Small intestine (tissue), 7 donors: ENCODE data around the gene PRDM11. TPM values are rescaled to one million over a fixed set of nuclear protein-coding genes. Genes with fewer than 3 reads are reported as not detected.

Experiments
- DNase-seq, 2 donors: peaks; one replicate each; pipeline versions ENCODE4 v3.0.0 to v3.0.0-alpha.2; 2013
- FAIRE-seq: peaks from 2 replicates; lab custom pipeline; 2012; peaks lifted over from hg19 to GRCh38; lab: Jason Lieb, UNC
- H3K27ac ChIP-seq, 3 donors: one replicate each; pipeline ENCODE4 v1.5.1; 2013; ENCODE audit warnings: low read length in 2 of 3, mild to moderate bottlenecking in 2 of 3, control low read depth in 1 of 3, inconsistent platforms in 1 of 3, low read depth in 1 of 3, moderate library complexity in 1 of 3
- H3K27me3 ChIP-seq, 3 donors: one replicate each; pipeline ENCODE4 v1.6.1; 2013; ENCODE audit warnings: low read length in 3 of 3, inconsistent platforms in 1 of 3; ENCODE audit not compliant: control insufficient read depth in 3 of 3, insufficient read depth in 3 of 3
- H3K36me3 ChIP-seq, 3 donors: one replicate each; pipeline ENCODE4 v1.6.1; 2013; ENCODE audit warnings: low read length in 3 of 3, inconsistent platforms in 1 of 3, low read depth in 1 of 3, mild to moderate bottlenecking in 1 of 3, moderate library complexity in 1 of 3; ENCODE audit not compliant: control insufficient read depth in 3 of 3, insufficient read depth in 2 of 3
- H3K4me1 ChIP-seq, 3 donors: one replicate each; pipeline ENCODE4 v1.6.1; 2013; ENCODE audit warnings: low read length in 2 of 3, inconsistent platforms in 1 of 3, low read depth in 1 of 3, mild to moderate bottlenecking in 1 of 3, moderate library complexity in 1 of 3; ENCODE audit not compliant: control insufficient read depth in 3 of 3, insufficient read depth in 2 of 3
- H3K4me3 ChIP-seq, 3 donors: one replicate each; pipeline ENCODE4 v1.5.1; 2013; ENCODE audit warnings: low read length in 3 of 3, control low read depth in 1 of 3, inconsistent platforms in 1 of 3, low read depth in 1 of 3, mild to moderate bottlenecking in 1 of 3, moderate library complexity in 1 of 3
- H3K9me3 ChIP-seq, 2 donors: one replicate each; pipeline ENCODE4 v1.6.1; 2013; ENCODE audit warnings: low read depth in 1 of 2, low read length in 1 of 2; ENCODE audit not compliant: control insufficient read depth in 2 of 2, insufficient read depth in 1 of 2
- WGBS, 3 donors: extraction: QIAGEN DNeasy Blood & Tissue Kit; methylation state at CpG; one replicate each; pipeline ENCODE4 v1.1.7; 2013; 5-methylcytosine and 5-hydroxymethylcytosine counted together
- polyA plus RNA-seq, 4 donors: library from polyadenylated mRNA; stranded (reverse) in 3 of 4; unstranded in 1 of 4; fragments of 200-250 nt in 3 of 4; fragments of 120-200 nt in 1 of 4; gene quantifications; one replicate each; pipeline versions ENCODE4 v1.2.1 to v1.2.3, GENCODE V29; 2013
- donor health status: healthy with polysubstance abuse.
- donor health status: control.
- donor health status: control.
- donor health status: Bipolar disorder and iron deficiency.
- donor health status: healthy.

The PRDM11 gene
- polyA plus RNA-seq, 4 donors: 0.45 to 20.4 (median 3.2) TPM

DNA sequence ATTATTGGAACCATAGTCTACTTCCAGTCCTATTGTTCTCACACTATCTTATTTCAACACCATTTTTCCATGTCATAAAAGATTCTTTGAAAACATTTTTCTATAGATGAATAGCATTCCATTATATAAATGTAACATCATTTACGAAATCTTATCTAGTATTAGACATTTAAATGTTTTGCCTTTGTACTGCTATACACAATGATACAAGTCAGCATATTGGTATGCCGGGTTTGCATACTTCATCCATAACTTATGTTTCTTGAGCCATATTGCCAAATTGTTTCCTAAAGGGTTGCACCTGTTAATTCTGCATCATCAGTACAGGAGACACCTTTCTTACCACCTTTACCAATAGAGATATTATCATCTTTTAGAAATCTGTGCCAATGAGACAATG, 71.6 kb downstream of the PRDM11 start:
- 77 to 88% (median 80%) methylated on average over 2 of the region's 2 CpGs for WGBS, 3 donors
- H3K36me3 ChIP-seq: peaks cover 0 to 58% (median 0%) of the 10 kb centered on the region in 3 donors
- no peak for FAIRE-seq

DNA sequence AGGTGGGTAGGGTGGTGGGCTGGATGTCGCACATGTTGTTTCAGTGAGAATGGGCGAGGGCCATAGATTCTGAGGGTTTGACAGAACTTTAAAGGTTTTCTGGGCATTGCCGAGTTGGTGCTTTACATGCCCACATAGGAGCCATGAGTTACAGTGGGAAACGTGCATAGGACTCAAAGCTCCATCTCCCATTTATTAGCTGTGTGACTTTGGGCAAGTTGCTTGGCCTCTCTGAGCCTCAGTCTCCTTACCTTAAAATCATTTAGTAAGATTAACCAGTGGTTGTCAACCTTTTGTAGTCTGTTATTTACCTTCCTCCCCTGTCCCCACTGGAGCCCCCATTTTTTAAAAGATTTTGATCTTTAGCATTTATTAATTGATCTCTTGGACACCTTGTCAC, 72.3 kb downstream of the PRDM11 start:
- Histone ChIP-seq H3K36me3 (peaks cover 0 to 53% (median 0%) of the 10 kb centered on the region in 3 donors), H3K4me1 (peaks cover 0 to 3% (median 0%) of the 10 kb centered on the region in 3 donors)

More for the DNA sequence above, 71.6 kb downstream of the PRDM11 start:
- Histone ChIP-seq H3K9me3 (no peaks in the 10 kb centered on the region), H3K4me3 (no peak overlapping the region), H3K27me3 (no peaks in the 10 kb centered on the region), H3K27ac (no peak overlapping the region), H3K4me1 (no peaks in the 10 kb centered on the region)
- DNase-seq: no peak

GRCh38 chr11:45219411-45219810, 73.0 kb downstream of the PRDM11 start:
- H3K4me3 ChIP-seq: no peak overlapping the region
- WGBS, 3 donors: 95 to 97% (median 96%) methylated on average over 18 of the region's 18 CpGs
- H3K36me3 ChIP-seq: peaks cover 0 to 52% (median 0%) of the 10 kb centered on the region in 3 donors
- H3K27me3 ChIP-seq: no peaks in the 10 kb centered on the region
- peaks cover 0 to 3% (median 0%) of the 10 kb centered on the region in 3 donors for H3K4me1 ChIP-seq
- DNase-seq: no peak
- H3K27ac ChIP-seq: no peak overlapping the region
- FAIRE-seq: no peak
- H3K9me3 ChIP-seq: no peaks in the 10 kb centered on the region

More for the DNA sequence above, 72.3 kb downstream of the PRDM11 start:
- no peak for FAIRE-seq
- WGBS, 3 donors: 91 to 93% (median 92%) methylated on average over 4 of the region's 4 CpGs
- Histone ChIP-seq H3K27ac (no peak overlapping the region), H3K4me3 (no peak overlapping the region), H3K9me3 (no peaks in the 10 kb centered on the region), H3K27me3 (no peaks in the 10 kb centered on the region)
- DNase-seq: no peak

DNA sequence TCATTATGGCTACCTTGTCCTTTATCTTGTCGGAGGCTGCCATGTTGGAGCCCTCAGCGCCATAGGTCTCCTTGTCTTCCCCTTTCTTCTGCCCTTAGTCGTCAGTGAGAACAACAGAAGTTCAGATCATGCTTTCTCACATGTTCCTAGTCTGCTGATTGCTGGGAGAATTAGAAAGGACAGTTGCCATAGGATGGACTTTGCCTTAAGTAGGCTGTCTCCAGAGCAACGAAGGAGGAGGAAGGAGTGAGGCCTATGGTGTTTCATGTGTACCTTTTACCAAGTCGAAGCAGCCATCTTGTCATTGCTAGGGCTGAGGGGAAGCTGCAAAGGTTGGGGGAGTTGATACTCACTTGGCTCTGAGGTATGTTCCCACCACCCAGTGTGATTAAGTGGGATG, 77.1 kb downstream of the PRDM11 start:
- DNase-seq (peak; percentile 59 to 69), FAIRE-seq (no peak)
- H3K9me3 ChIP-seq: no peaks in the 10 kb centered on the region
- peaks cover 0 to 3% (median 0%) of the 10 kb centered on the region in 3 donors for H3K4me1 ChIP-seq
- no peak overlapping the region for H3K4me3 ChIP-seq
- peak overlapping the region in 1 of 3 donors; percentile 60 for H3K27ac ChIP-seq
- peaks cover 0 to 72% (median 3%) of the 10 kb centered on the region in 3 donors for H3K36me3 ChIP-seq
- 51 to 84% (median 69%) methylated on average over 5 of the region's 5 CpGs for WGBS, 3 donors
- H3K27me3 ChIP-seq: no peaks in the 10 kb centered on the region

- Histone ChIP-seq H3K9me3 (no peaks in the 10 kb centered on the region), H3K4me3 (no peak overlapping the region)
- 94 to 95% (median 94%) methylated on average over 11 of the region's 11 CpGs for WGBS, 3 donors
Observed at GRCh38 chr11:45224766-45225165, 78.3 kb downstream of the PRDM11 start.

GRCh38 chr11:45225277-45225676, 78.8 kb downstream of the PRDM11 start:
- peaks cover 0 to 66% (median 3%) of the 10 kb centered on the region in 3 donors for H3K36me3 ChIP-seq
- DNase-seq: no peak
- no peak for FAIRE-seq
- no peaks in the 10 kb centered on the region for H3K9me3 ChIP-seq
- no peaks in the 10 kb centered on the region for H3K27me3 ChIP-seq
- H3K4me1 ChIP-seq: peaks cover 0 to 3% (median 0%) of the 10 kb centered on the region in 3 donors
- no peak overlapping the region for H3K27ac ChIP-seq
- WGBS, 3 donors: 17 to 60% (median 45%) methylated on average over 1 of the region's 1 CpG
- H3K4me3 ChIP-seq: no peak overlapping the region

More at GRCh38 chr11:45224766-45225165, 78.3 kb downstream of the PRDM11 start:
- H3K4me1 ChIP-seq: peaks cover 0 to 3% (median 0%) of the 10 kb centered on the region in 3 donors
- DNase-seq (no peak), FAIRE-seq (no peak)
- no peak overlapping the region for H3K27ac ChIP-seq
- H3K36me3 ChIP-seq: peaks cover 0 to 66% (median 3%) of the 10 kb centered on the region in 3 donors
- H3K27me3 ChIP-seq: no peaks in the 10 kb centered on the region

DNA sequence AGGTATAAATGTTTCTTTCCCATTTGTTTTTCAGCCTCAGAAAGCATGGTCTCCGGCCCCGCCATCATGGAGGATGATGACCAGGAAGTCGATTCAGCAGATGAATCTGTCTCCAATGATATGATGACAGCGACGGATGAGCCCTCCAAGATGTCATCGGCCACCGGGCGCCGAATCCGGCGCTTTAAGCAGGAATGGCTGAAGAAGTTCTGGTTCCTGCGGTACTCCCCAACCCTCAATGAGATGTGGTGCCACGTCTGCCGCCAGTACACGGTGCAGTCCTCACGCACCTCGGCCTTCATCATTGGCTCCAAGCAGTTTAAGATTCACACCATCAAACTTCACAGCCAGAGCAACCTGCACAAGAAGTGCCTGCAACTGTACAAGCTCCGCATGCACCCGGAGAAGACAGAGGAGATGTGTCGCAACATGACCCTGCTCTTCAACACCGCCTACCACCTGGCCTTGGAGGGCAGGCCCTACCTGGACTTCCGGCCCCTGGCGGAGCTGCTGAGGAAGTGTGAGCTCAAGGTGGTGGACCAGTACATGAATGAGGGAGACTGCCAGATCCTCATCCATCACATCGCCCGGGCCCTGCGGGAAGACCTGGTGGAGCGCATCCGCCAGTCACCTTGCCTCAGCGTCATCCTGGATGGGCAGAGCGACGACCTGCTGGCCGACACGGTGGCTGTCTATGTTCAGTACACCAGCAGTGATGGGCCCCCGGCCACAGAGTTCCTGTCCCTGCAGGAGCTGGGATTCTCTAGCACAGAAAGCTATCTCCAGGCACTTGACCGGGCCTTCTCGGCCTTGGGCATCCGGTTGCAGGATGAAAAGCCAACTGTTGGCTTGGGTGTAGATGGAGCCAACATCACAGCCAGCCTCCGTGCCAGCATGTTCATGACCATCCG, 79.8 kb downstream of the PRDM11 start:
- DNase-seq: no peak
- Histone ChIP-seq H3K27me3 (no peaks in the 10 kb centered on the region), H3K36me3 (peaks cover 0 to 70% (median 3%) of the 10 kb centered on the region in 3 donors), H3K27ac (no peak overlapping the region), H3K4me3 (no peak overlapping the region), H3K9me3 (no peaks in the 10 kb centered on the region), H3K4me1 (peaks cover 0 to 3% (median 0%) of the 10 kb centered on the region in 3 donors)
- no peak for FAIRE-seq
- 96 to 97% (median 97%) methylated on average over 39 of the region's 39 CpGs for WGBS, 3 donors

DNA sequence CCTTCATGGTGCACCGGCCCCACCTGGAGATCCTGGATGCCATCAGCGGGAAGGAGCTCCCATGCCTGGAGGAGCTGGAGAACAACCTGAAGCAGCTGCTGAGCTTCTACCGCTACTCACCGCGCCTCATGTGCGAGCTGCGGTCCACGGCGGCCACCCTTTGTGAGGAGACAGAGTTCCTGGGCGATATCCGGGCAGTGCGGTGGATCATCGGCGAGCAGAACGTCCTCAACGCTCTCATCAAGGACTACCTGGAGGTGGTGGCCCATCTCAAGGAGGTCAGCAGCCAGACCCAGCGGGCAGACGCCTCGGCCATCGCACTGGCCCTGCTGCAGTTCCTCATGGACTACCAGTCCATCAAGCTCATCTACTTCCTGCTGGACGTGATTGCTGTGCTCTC, 80.5 kb downstream of the PRDM11 start:
- Histone ChIP-seq H3K27me3 (no peaks in the 10 kb centered on the region), H3K27ac (no peak overlapping the region), H3K4me1 (peaks cover 0 to 3% (median 0%) of the 10 kb centered on the region in 3 donors), H3K9me3 (no peaks in the 10 kb centered on the region), H3K36me3 (peaks cover 0 to 69% (median 3%) of the 10 kb centered on the region in 3 donors), H3K4me3 (no peak overlapping the region)
- FAIRE-seq (no peak), DNase-seq (no peak)
- WGBS, 3 donors: 96 to 98% (median 97%) methylated on average over 21 of the region's 21 CpGs
